GM18868 (cell line): ENCODE measurements around the gene ARHGAP30.

ENCODE experiments used
- ATAC-seq: cut with Tn5 transposase; IDR thresholded peaks from one replicate; pipeline ENCODE4 v1.9.1; 2021; ENCODE audit warnings: mild to moderate bottlenecking, moderate library complexity; ENCODE audit not compliant: unreplicated experiment

Gene ARHGAP30

GRCh38 chr1:161089938-161090337 is 20.2 kb upstream of the ARHGAP30 start:
- no peak for ATAC-seq

GRCh38 chr1:161089251-161089924 is 19.7 kb upstream of the ARHGAP30 start, which contains the start of gene NECTIN4:
TSS of gene NECTIN4 (minus strand) at chr1:161089558. CDS start at chr1:161089296, 262 bp downstream.
- ATAC-seq: no peak

GRCh38 chr1:161088587-161089110 is 19.0 kb upstream of the ARHGAP30 start:
- no peak for ATAC-seq

- no peak for ATAC-seq
Measured at GRCh38 chr1:161086457-161086856, 16.8 kb upstream of the ARHGAP30 start.

- no peak for ATAC-seq
Measured at GRCh38 chr1:161085165-161085564, 15.5 kb upstream of the ARHGAP30 start.

- ATAC-seq: no peak
Measured at GRCh38 chr1:161084597-161084988, 14.9 kb upstream of the ARHGAP30 start.

- no peak for ATAC-seq
Measured at GRCh38 chr1:161083748-161084596, 14.3 kb upstream of the ARHGAP30 start.

- ATAC-seq: no peak
Measured at GRCh38 chr1:161082996-161083747, 13.5 kb upstream of the ARHGAP30 start.

- no peak for ATAC-seq
Measured at GRCh38 chr1:161082483-161082882, 12.8 kb upstream of the ARHGAP30 start.

- no peak for ATAC-seq
Measured at GRCh38 chr1:161081519-161081918, 11.8 kb upstream of the ARHGAP30 start.

- ATAC-seq: no peak
Measured at GRCh38 chr1:161080441-161081405, 11.0 kb upstream of the ARHGAP30 start.

GRCh38 chr1:161079436-161080110 is 9.9 kb upstream of the ARHGAP30 start:
- no peak for ATAC-seq

GRCh38 chr1:161077426-161077825 is 7.7 kb upstream of the ARHGAP30 start:
- no peak for ATAC-seq

- no peak for ATAC-seq
Measured at GRCh38 chr1:161076410-161076809, 6.7 kb upstream of the ARHGAP30 start.

GRCh38 chr1:161074676-161075368 is 5.1 kb upstream of the ARHGAP30 start:
- ATAC-seq: no peak

- no peak for ATAC-seq
Measured at GRCh38 chr1:161073474-161074121, 3.9 kb upstream of the ARHGAP30 start.

- ATAC-seq: no peak
Measured at GRCh38 chr1:161072751-161073449, 3.2 kb upstream of the ARHGAP30 start.

- ATAC-seq: no peak
Measured at GRCh38 chr1:161071886-161072371, 2.2 kb upstream of the ARHGAP30 start.
